GM19372 (cell line): Measurements from ENCODE around the gene YAP1.
"Not testable (repeated sequence)": the region's sequence is repeated elsewhere in the genome, so short reads cannot be mapped to it uniquely, and the experiment has no call there.

ENCODE experiments used
- ATAC-seq: cut with Tn5 transposase; IDR thresholded peaks from one replicate; pipeline ENCODE4 v1.9.1; 2021; ENCODE audit warnings: mild to moderate bottlenecking, low read depth, moderate library complexity; ENCODE audit not compliant: unreplicated experiment

Gene YAP1

DNA sequence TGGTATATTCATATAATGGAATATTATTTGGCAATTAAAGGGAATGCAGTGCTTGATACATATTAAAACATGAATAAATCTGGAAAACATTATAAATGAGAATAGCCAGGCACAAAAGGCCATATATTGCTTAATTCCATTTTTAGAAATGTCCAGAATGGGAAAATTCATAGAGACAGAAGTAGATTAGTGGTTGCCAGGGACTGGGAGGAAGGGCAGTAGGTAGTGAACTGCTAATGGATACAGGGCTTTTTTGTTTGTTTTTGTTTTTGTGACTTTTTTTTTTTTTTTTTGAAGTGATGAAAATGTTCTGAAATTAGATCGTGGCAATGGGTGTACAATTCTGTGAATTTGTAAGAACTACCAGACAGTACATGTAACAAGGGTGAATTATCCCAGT is 86.1 kb downstream of the YAP1 start:
- no peak for ATAC-seq

DNA sequence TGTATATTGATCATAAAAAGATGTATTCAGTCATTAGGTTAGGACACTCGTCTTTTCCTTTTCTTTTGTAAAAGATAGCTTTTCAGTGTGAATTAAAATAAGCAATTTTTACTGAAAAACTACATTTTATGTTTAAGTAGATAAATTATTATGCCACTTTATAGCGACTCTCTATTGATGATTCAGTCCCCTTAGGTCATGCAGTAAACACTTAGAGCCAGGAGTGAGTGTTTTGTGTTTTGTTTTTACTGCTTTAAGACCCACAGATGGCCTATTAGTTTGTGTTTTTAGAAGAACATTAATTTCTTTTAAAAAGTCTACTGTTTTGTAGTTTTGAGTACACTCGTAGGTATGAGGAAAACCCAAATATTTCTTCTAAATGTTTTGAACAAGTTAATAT is 86.6 kb downstream of the YAP1 start:
- no peak for ATAC-seq

DNA sequence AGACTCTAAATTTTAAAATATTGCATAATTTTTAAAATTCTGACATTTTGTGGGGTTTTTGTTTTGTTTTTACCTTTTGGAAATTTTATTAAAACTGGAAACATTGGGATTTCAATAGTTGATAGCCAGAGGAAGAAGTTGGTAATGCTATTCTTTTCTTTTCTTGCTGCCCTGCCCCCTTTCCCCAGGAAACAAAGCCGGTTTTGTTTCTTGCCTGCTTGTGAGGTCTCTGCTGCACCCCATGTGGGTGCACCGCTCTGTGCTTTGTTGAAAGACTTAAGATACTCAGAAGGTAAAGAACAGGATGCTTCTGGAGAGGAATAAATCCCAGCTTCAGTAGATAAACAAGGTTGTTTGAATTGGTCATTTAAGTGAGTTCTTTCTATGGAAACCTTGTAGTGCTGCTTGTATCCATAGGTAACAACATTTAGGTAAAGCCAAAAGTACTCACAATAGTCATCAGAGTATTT is 87.5 kb downstream of the YAP1 start:
- no peak for ATAC-seq

DNA sequence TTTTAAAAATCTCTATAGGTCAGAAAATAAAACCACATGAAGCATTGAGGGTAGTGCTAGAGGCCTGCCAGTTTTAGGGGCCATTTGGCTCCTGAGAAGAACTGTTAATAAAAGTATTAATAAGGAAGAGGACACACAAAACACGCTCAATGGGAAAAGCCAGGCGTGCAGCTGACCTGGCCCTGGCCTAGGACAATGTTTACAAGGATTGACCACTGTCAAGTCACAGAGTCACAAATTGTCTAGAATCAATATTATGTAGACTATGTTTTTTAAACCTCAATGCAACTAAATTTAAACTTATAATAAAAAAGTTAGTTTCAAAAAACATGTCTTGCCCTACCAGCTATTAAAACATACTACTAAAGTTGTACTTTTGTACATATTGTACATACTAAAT is 89.4 kb downstream of the YAP1 start:
- ATAC-seq, result no peak

GRCh38 chr11:102200325-102200724 is 90.1 kb downstream of the YAP1 start:
- not testable (repeated sequence) for ATAC-seq

GRCh38 chr11:102201776-102202175 is 91.5 kb downstream of the YAP1 start:
- no peak for ATAC-seq

DNA sequence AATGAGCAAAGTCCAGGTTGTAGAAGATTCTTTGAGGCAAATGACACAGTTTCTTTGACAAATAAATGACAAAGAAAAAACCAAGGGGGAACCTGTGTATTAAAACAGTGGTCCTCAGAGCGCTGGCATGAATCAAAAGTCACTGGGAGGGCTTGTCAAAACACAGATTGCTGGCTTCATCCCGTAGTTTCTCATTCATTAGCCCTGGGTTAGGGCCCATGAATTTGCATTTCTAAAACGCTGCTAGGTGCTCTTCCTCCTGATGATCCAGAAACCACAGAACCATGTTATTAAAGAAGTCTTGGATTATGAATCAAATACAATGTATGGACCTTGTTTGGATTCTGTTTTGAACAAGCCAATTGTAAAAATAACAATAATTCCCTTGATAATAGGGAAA is 92.7 kb downstream of the YAP1 start:
- no peak for ATAC-seq

DNA sequence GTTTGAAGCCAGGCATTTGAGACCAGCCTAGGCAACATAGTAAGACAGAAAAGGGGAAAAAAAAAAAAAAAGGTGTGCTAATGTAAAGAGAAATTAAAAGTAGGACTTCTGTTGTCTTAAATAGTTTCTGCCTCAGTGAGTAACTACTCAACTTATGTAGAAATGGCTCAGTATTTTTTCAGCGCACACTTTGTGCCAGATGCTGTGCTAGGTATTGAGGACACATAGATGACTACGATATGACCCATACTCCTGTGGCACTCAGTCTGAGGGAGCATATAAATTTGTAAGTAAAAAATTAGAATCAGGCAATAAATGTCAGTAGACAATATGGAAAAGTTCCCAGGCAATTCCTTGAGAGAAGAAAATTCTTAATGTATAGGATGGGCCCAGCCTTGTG is 93.9 kb downstream of the YAP1 start:
- ATAC-seq, result no peak

- no peak for ATAC-seq
Observed at GRCh38 chr11:102205805-102206204, 95.6 kb downstream of the YAP1 start.

GRCh38 chr11:102208835-102209234 is 98.6 kb downstream of the YAP1 start:
- no peak for ATAC-seq

DNA sequence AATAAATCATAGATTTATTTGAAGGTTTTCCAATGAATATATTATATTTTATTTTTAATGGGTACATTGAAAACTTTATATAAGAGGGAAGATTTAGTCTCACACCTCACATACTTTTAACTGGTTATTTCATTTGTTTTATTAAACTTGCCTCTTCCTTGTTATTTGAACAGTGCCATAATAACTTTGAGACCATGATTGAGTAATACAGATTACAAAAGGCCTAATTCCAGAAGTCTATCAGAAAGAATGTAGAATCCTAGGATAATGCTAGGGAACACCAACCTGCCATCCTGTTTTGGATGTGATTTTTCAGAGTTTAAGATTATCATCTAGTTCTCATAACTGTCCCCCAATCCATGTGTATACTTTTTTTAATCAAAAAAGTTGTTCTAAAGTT is 104.4 kb downstream of the YAP1 start:
- ATAC-seq, result no peak

DNA sequence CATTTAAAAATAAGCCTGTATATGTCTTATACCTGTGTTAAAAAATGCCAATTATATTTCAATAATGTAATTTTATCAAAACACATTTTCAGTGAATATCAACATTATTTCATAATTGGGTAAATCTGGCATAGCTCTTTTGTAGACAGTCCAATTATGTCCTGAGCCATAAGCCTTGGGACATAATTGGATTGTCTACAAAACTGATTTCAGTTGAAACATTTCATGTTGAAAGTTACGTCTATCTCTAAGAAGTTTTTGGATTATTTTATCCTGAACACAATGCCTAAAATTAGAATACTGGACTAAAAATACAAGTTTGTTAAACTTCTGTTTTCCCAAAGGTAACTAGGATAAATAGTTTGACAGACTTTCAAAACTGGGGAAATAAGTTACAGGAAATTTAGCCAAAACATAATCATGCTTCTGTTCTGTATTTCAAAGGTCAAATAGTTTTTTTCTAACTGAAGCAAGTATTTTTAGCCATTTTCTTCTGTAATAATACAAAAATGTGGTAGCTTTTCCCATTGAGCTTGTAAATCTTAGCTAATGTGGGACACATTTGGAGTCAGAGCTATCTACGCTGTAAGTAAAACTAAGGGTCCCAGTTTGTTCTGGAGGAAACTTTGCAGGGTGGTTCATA is 106.3 kb downstream of the YAP1 start:
- ATAC-seq, result no peak

GRCh38 chr11:102220728-102221467 is 110.7 kb downstream of the YAP1 start:
- ATAC-seq, result no peak

DNA sequence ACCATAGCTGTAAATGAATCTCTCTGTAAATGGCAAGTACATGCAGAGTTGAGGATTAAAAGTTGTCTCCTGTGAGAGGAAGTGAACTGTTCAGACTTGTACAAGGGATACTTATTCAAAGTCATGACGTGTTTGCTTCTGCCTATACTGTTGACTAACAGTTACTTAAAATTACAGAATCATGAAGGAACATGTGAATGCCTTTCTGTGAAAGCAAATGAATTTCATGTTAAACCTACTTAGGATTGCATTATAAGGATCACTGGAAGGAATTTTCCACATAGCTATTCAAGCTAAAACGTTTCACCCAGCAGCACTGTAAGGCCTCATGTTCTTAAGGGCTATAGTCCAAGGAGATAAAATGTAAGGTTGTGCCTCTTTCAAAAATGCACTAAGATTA is 113.6 kb downstream of the YAP1 start:
- no peak for ATAC-seq

DNA sequence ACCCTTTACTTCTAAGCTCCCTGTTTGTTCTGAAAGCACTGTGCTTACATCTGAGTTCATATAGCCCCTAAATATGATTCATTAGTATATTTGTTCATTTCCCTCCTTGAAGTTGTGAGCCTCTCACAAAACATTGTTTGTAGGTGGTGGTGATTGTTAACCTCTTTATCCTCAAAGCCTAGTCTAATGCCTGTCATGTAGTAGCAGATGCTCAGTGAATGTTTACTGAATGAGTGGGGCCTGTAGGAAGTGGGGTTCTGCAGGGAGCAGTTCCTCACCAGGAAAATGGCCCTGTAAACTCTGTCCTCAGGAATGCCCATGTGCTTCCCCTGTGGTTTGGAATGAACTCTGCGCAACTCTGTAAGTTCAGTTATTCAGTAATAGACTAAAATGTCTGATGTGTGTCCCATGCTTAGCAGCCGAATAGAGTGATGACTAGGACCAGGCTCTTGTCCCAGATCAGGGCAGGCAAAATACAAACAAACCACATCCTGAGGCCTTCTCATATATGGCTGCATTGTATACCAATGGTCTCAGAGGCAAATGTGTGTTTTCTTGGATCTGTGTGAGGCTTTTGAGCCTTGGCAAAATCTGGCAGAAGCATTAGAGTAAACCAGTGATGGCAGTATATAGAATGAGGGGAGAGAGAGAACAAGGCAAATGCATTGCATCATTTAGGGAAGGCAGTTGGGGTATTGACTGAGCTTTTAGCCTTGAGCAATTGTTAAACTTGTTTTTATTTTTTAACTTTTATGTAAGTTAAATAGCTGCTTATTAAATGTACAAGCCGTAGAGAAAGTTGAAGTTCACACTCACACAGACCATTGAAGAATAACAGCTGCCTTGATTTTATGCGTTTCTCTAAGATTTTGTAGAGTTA is 115.7 kb downstream of the YAP1 start:
- no peak for ATAC-seq

DNA sequence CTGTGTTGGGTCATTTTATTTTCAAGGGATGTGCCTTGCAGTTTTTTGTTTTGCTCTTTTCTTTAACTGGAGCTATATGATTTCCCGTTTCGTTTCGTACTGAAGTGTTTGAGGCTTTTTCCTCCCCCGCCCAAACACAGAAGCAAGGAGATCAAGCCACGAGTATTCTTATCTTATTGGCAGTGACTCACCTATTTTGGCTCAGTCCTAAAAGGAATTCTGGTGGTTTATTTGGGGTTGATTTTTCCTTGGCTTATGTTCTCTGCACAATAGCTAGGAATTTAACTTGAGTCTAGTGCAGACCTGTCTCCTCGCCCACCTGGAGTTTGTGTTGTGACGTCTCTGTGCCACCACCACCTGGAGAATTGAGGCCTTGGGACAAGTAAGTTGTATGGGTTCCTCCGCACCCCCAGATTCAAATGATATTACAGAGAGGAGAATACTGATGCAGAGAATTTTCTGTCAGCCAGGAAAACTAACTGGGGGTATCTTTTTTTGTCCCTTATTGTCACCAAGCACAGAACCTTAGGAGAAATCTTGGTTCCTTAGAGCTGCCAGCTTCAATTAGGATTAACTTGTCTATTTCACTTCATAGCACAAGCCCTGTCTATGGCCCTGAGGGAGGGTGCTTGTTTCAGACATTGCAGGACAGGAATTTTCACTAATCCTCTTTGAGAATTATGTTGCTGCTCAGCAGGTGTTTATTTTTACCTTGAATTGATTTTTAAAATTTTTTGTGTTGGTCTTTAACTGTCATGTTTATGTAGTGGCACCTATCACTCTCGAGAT is 116.6 kb downstream of the YAP1 start:
- ATAC-seq, result no peak

- ATAC-seq, result no peak
Observed at GRCh38 chr11:102229510-102230123, 119.4 kb downstream of the YAP1 start.

DNA sequence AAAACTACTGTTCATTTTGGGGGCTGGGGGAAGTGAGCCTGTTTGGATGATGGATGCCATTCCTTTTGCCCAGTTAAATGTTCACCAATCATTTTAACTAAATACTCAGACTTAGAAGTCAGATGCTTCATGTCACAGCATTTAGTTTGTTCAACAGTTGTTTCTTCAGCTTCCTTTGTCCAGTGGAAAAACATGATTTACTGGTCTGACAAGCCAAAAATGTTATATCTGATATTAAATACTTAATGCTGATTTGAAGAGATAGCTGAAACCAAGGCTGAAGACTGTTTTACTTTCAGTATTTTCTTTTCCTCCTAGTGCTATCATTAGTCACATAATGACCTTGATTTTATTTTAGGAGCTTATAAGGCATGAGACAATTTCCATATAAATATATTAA is 119.9 kb downstream of the YAP1 start:
- ATAC-seq, result no peak

- ATAC-seq, result no peak
Observed at GRCh38 chr11:102230911-102231310, 120.7 kb downstream of the YAP1 start.

DNA sequence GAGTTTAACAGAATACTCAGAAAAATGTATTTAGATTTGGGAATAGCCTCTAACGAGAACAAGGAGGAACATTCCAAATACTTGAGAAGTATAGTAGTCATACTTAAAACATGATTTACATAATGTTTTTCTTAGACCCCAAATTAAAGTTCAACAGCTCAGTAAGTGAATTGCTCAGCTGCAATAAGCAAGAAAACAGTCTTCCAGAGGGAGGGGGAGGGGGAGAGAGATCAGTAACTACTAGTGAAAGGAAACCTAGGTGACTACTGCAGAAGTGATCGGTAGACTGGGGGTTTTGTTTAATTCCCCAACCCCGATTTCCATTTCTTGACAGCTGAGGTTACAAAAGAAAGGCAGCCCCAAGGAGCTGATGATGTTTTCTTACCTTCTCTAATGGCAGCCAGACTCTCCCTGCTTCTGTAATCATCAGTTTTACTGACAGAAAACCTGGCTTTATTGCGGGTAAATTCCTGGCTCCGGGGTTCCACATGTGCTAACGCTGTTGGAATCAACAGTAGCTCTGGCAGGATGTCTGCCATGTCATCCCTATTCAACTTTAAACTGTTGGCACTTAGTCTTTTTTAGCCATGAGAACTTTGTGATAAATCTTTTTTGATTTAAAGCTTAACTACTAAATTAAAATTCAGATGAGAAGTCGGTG is 124.7 kb downstream of the YAP1 start:
- no peak for ATAC-seq
